GM19238 (cell line): Measurements from ENCODE around the gene GRAMD4.
A peak's percentile ranks its signal among the peaks of the same experiment; 100 is the strongest.

Experiments used
- DNase-seq: peaks from one replicate; pipeline ENCODE4 v3.0.0; 2011; ENCODE audit warnings: low spot score; ENCODE audit not compliant: insufficient read length

Gene GRAMD4

GRCh38 chr22:46619830-46620501, at the start of gene GRAMD4:
TSS of gene GRAMD4 (plus strand) at chr22:46620386. CDS start at chr22:46626800, 6,414 bp downstream.
- no peak for DNase-seq

GRCh38 chr22:46571642-46572250, 48.4 kb upstream of the GRAMD4 start:
- DNase-seq: no peak

GRCh38 chr22:46572911-46573780, 47.0 kb upstream of the GRAMD4 start:
- DNase-seq: no peak

GRCh38 chr22:46573781-46574437, 46.3 kb upstream of the GRAMD4 start:
- DNase-seq: no peak

- no peak for DNase-seq
These were observed 45.7 kb upstream of the GRAMD4 start for GRCh38 chr22:46574438-46574992.

- no peak for DNase-seq
These were observed 44.9 kb upstream of the GRAMD4 start for GRCh38 chr22:46574993-46575910.

GRCh38 chr22:46575911-46576555, 44.2 kb upstream of the GRAMD4 start:
- no peak for DNase-seq

- peak; percentile 78 for DNase-seq
These were observed 43.4 kb upstream of the GRAMD4 start for GRCh38 chr22:46576556-46577367.

- no peak for DNase-seq
These were observed 42.6 kb upstream of the GRAMD4 start for GRCh38 chr22:46577368-46578249.

- DNase-seq: no peak
These were observed 41.8 kb upstream of the GRAMD4 start for GRCh38 chr22:46578251-46578823.

- DNase-seq: no peak
These were observed 41.2 kb upstream of the GRAMD4 start for GRCh38 chr22:46578824-46579561.

- DNase-seq: no peak
These were observed 40.3 kb upstream of the GRAMD4 start for GRCh38 chr22:46579751-46580449.

GRCh38 chr22:46580940-46581537, 39.1 kb upstream of the GRAMD4 start:
- no peak for DNase-seq

- DNase-seq: no peak
These were observed 38.5 kb upstream of the GRAMD4 start for GRCh38 chr22:46581538-46582244.

- DNase-seq: no peak
These were observed 37.8 kb upstream of the GRAMD4 start for GRCh38 chr22:46582281-46582933.
